GM12801 (cell line): Measurements from ENCODE around the gene TOX3.

Source experiments
- TF ChIP-seq, protein P1 (sequence below): IDR thresholded peaks from one replicate; pipeline ENCODE4 v1.5.1; 2011; ENCODE audit warnings: control low read depth; ENCODE audit not compliant: insufficient read length; ENCODE audit errors: extremely low read depth

The TOX3 gene

DNA sequence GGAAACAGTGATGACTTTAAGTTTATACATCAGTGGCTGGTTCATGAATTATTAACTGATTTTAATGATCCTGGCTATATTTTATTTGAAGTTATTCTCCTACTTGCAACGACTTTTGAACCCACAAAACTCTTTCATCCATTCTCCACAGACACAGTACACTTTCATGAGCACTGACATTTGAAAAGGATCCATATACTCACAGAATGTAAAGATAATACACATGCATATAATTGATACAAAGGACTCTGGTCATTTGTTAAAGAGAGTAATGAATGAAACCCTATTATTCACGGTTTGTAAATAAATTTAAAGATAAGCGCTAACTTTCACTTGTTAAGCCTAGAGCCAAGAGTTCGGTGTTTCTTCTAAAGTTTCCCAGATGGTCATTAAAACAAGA lies 3.3 kb downstream of the TOX3 start:
- TF ChIP-seq, protein P1, sequence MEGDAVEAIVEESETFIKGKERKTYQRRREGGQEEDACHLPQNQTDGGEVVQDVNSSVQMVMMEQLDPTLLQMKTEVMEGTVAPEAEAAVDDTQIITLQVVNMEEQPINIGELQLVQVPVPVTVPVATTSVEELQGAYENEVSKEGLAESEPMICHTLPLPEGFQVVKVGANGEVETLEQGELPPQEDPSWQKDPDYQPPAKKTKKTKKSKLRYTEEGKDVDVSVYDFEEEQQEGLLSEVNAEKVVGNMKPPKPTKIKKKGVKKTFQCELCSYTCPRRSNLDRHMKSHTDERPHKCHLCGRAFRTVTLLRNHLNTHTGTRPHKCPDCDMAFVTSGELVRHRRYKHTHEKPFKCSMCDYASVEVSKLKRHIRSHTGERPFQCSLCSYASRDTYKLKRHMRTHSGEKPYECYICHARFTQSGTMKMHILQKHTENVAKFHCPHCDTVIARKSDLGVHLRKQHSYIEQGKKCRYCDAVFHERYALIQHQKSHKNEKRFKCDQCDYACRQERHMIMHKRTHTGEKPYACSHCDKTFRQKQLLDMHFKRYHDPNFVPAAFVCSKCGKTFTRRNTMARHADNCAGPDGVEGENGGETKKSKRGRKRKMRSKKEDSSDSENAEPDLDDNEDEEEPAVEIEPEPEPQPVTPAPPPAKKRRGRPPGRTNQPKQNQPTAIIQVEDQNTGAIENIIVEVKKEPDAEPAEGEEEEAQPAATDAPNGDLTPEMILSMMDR: no peak

DNA sequence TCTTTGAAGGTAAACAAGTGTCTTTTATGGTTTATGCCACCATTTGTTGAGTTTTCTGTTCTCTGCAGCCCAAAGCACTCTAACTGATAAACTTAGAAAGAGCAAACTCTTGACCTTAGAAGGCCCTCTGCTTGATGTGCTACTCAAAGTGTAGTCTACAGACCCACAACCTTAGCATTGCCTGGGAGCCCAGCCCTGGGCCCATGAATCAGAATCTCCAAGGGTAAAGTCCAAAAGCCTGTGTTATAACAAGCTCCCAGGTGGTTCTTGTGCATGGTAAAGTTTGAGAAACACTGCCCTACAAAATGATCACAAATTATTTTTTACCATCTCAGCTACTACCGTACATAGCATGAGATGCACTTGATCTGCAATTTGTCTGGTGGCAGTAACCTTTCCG lies 6.0 kb downstream of the TOX3 start:
- TF ChIP-seq, protein P1: no peak

DNA sequence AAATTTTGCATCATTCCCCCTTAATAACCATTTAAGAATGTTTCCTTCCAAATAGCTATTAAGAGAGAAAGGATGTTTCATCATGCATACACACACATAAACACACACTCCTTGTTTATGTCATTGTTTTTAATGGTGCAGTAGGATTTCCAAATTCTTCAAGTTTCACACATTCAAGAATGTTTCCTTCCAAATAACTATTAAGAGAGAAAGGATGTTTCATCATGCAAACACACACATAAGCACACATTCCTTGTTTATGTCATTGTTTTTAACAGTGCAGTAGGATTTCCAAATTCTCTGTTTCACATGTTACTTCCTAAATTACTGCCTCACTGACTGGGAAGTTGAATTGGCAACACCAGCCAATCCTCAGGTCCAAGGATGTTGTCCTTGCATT lies 7.8 kb downstream of the TOX3 start:
- TF ChIP-seq, protein P1: no peak

DNA sequence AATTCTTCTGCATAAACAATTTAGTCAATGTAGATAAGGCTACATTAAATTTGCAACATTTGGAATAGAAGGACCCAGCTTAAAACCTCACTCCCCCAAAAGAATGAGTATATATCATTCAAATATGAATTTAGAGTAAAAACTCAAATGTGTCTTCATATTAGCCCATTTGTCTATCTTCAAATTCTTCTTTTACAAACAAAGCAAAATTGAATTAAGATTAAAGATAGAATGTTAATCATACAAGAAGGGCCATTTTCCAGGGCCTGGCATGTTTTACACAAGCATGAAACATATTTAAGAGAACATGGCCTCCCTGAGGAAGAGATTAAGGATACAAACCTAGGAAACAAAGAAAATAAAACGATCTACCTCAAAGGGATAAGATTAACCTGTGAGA lies 8.4 kb downstream of the TOX3 start:
- TF ChIP-seq, protein P1: no peak

DNA sequence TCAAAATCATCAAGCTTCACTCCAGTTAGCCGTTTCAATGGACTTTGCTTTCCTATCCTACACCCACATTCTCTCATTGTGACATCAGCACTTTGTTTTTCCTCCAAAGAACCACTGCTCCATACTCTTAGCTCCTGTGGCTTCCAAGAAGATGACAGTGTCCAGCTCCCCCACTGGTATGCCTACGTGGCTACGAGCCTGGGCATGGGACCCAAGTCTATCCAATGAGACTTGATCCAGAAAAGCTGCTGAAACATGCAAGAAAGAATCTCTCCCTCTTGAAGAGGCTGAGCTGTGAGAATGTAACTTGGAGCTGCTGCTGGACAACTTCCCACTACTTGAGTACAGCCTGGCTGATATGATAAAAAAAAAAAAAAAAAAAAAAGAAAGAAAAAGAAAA lies 9.4 kb downstream of the TOX3 start:
- TF ChIP-seq, protein P1: no peak

DNA sequence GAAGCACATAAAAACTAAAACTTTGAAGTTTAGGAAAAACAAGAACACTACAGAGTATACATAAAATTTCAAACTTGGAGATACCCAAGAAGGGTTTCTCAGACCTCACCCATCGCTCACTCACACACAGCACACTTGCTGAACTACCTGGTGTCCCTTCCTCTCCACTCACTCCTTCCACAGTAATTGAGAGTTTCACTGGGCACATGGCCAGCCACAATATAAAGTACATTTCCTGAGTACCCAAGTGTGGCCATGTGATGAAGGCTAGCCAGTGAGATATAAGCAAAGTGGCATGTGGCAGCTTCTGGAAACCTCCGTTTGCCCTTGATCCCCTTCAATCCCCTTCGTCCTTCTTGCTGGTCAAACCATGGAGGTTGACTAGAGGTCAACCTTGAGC lies 11.9 kb downstream of the TOX3 start:
- TF ChIP-seq, protein P1: no peak

DNA sequence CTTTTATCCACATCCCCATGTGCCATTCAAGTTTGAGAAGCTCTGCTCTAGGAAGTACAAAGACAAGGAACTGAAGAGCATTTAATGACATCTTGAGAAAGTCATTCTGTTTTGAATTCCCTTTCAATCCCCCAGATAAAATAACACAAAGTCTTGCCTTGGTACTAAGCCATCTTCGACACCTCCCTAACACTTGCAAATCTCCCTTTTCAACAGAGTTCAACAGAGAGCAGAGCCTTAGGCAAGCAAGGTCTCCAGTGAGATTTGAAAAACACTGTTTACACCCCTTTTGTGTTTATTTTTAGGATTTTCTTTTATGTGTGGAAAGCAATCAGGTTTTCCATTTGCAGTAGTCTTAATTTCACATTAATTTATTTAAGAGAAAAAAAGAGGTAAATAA lies 13.6 kb downstream of the TOX3 start:
- TF ChIP-seq, protein P1: no peak

DNA sequence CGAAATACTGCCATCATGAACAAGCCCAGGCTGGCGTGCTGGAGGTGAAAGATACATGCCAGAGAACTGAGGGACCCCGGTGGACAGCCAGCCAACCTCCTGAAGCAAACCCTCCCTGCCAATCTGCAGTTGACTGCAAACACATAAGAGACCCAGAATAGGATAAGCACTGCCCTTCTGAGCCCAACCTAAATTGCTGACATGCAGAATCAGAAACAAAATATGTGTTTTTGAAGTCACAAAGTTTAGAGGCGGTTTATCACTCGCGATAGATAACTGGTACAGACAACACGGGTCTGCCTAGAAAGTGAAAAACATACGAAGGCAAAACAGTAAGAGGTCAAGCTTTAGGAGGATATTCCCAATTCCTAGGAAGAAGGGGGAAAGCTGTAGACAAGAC lies 14.6 kb downstream of the TOX3 start:
- TF ChIP-seq, protein P1: no peak
